Neural cell (in vitro differentiated cells): ENCODE data around the gene GRK3. TPM values are rescaled to one million over a fixed set of nuclear protein-coding genes. Genes with fewer than 3 reads are reported as not detected.

Experiments
- H2AFZ ChIP-seq: fragments of 200-600, 300-800 bp; sonication (generic), shearing (Covaris generic); 2 replicates; pipeline ENCODE4 v1.6.0; 2014; ENCODE audit warnings: low read depth, mild to moderate bottlenecking, antibody characterized with exemption, low read length, moderate library complexity
- H3F3A ChIP-seq: fragments of 200-600 bp; shearing (Covaris generic); 2 replicates; pipeline ENCODE4 v1.6.1; 2016; ENCODE audit warnings: mild to moderate bottlenecking, moderate library complexity, mixed read lengths, antibody characterized with exemption, low read length; ENCODE audit not compliant: insufficient read depth, poor library complexity, severe bottlenecking
- H3K27ac ChIP-seq: fragments of 200-600, 300-800 bp; sonication (generic), shearing (Covaris generic); 2 replicates; pipeline ENCODE4 v1.5.1; 2014; ENCODE audit warnings: mild to moderate bottlenecking, low read length, moderate library complexity
- H3K27me3 ChIP-seq: fragments of 300-800, 200-600 bp; sonication (generic), shearing (Covaris generic); 2 replicates; pipeline ENCODE4 v1.6.0; 2014; ENCODE audit warnings: mild to moderate bottlenecking, low read depth, low read length, moderate library complexity; ENCODE audit not compliant: insufficient read depth
- H3K36me3 ChIP-seq: fragments of 300-800, 200-600 bp; sonication (generic), shearing (Covaris generic); 2 replicates; pipeline ENCODE4 v1.5.1; 2014; ENCODE audit warnings: mild to moderate bottlenecking, antibody characterized with exemption, low read length, moderate library complexity; ENCODE audit not compliant: insufficient read depth
- H3K4me2 ChIP-seq: fragments of 300-800, 200-600 bp; sonication (generic), shearing (Covaris generic); 2 replicates; pipeline ENCODE4 v1.6.0; 2014; ENCODE audit warnings: mild to moderate bottlenecking, low read length
- H3K4me3 ChIP-seq: fragments of 300-800, 200-600 bp; sonication (generic), shearing (Covaris generic); 2 replicates; pipeline ENCODE4 v1.5.1; 2014; ENCODE audit warnings: mild to moderate bottlenecking, low read length, moderate library complexity
- H3K79me2 ChIP-seq: fragments of 200-600 bp; shearing (Covaris generic); replicated peaks from 2 replicates; pipeline ENCODE4 v1.6.0; 2014; ENCODE audit warnings: mild to moderate bottlenecking, low read length, moderate library complexity; ENCODE audit not compliant: insufficient read depth
- H3K9ac ChIP-seq: fragments of 300-800, 200-600 bp; sonication (generic), shearing (Covaris generic); 2 replicates; pipeline ENCODE4 v1.6.1; 2016; ENCODE audit warnings: mild to moderate bottlenecking, low read length, mixed read lengths
- H3K9me2 ChIP-seq: fragments of 200-600 bp; shearing (Covaris generic); 2 replicates; pipeline ENCODE4 v1.6.1; 2016; ENCODE audit warnings: mild to moderate bottlenecking, low read length, mixed read lengths; ENCODE audit not compliant: insufficient read depth
- H3K9me3 ChIP-seq: fragments of 200-600, 300-800 bp; sonication (generic), shearing (Covaris generic); 2 replicates; pipeline ENCODE4 v1.6.1; 2016; ENCODE audit warnings: mild to moderate bottlenecking, mixed run types, low read length, moderate library complexity, mixed read lengths
- H4K20me1 ChIP-seq: fragments of 200-600 bp; shearing (Covaris generic); 2 replicates; pipeline ENCODE4 v1.6.1; 2016; ENCODE audit warnings: mild to moderate bottlenecking, mixed run types; ENCODE audit not compliant: insufficient read depth
- EP300 ChIP-seq: fragments of 450-650 bp; conservative IDR thresholded peaks from 2 replicates; pipeline ENCODE4 v1.6.1; 2014; ENCODE audit warnings: antibody characterized with exemption, mild to moderate bottlenecking, moderate library complexity; ENCODE audit not compliant: poor library complexity, severe bottlenecking
- EZH2 ChIP-seq: fragments of 200-600, 300-800 bp; shearing (Covaris generic), sonication (generic); IDR thresholded peaks from 2 replicates; pipeline ENCODE4 v1.6.1; 2014; ENCODE audit warnings: antibody characterized with exemption, low read length, borderline replicate concordance, mild to moderate bottlenecking; ENCODE audit not compliant: insufficient read depth, poor library complexity, severe bottlenecking
- MXI1 ChIP-seq: fragments of 450-650 bp; conservative IDR thresholded peaks from 2 replicates; pipeline ENCODE4 v1.6.1; 2014; ENCODE audit warnings: antibody characterized with exemption, mild to moderate bottlenecking; ENCODE audit not compliant: poor library complexity, severe bottlenecking
- POLR2AphosphoS5 ChIP-seq: IDR thresholded peaks from 2 replicates; pipeline ENCODE4 v1.6.1; 2012
- RAD21 ChIP-seq: fragments of 450-650 bp; conservative IDR thresholded peaks from 2 replicates; pipeline ENCODE4 v1.6.1; 2014; ENCODE audit warnings: antibody characterized with exemption, mild to moderate bottlenecking, moderate library complexity
- SMC3 ChIP-seq: fragments of 450-650 bp; conservative IDR thresholded peaks from 2 replicates; pipeline ENCODE4 v1.6.1; 2014; ENCODE audit warnings: antibody characterized with exemption, mild to moderate bottlenecking, moderate library complexity; ENCODE audit not compliant: poor library complexity
- TAF1 ChIP-seq: IDR thresholded peaks from 2 replicates; pipeline ENCODE4 v1.6.1; 2012; ENCODE audit warnings: low read depth
- polyA plus RNA-seq: library from polyadenylated mRNA; depleted of rRNA; stranded (reverse); fragments of >200 nt; gene quantifications from 2 replicates; pipeline ENCODE4 v1.2.3, GENCODE V29; 2014
- TF ChIP-seq, protein P1 (sequence below): IDR thresholded peaks from 2 replicates; pipeline ENCODE4 v1.6.1; 2012; ENCODE audit warnings: borderline replicate concordance
- TF ChIP-seq, protein P2 (sequence below): fragments of 450-650 bp; IDR thresholded peaks from 2 replicates; pipeline ENCODE4 v1.5.1; 2014; ENCODE audit warnings: antibody characterized with exemption, mild to moderate bottlenecking, moderate library complexity; ENCODE audit not compliant: poor library complexity, severe bottlenecking

GRK3 gene
- polyA plus RNA-seq, 1 donor from 2014 or later: 9.8 TPM

DNA sequence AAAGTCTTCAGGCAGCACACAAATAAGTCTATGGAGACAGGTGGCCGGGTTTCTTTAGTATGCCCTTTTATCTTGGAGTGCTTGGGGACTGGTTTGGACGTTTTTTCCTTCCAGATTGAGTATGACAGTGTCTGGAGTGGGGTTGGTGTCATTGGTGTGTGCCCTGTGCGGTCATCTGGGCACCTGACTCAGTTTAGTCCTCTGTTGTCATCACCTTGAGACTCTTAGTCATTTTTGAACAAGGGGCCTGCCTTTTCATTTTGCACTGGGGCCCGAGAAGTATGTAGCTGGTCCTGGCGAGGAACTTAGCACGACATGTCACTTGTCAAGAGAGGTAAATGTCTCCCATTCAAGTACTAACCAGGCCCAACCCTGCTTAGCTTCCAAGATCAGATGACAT lies 150.3 kb downstream of the GRK3 start:
- Histone ChIP-seq H3K4me3 (no peak overlapping the region), H3K4me2 (no peak overlapping the region), H3K27me3 (no peaks in the 10 kb centered on the region), H3K27ac (no peak overlapping the region), H4K20me1 (no peaks in the 10 kb centered on the region), H3K36me3 (no peaks in the 10 kb centered on the region), H3K9ac (no peak overlapping the region), H3F3A (no peaks in the 10 kb centered on the region), H3K79me2 (no peaks in the 10 kb centered on the region), H2AFZ (no peak overlapping the region), H3K9me3 (no peaks in the 10 kb centered on the region), H3K9me2 (no peaks in the 10 kb centered on the region)
- TF ChIP-seq, protein P1, sequence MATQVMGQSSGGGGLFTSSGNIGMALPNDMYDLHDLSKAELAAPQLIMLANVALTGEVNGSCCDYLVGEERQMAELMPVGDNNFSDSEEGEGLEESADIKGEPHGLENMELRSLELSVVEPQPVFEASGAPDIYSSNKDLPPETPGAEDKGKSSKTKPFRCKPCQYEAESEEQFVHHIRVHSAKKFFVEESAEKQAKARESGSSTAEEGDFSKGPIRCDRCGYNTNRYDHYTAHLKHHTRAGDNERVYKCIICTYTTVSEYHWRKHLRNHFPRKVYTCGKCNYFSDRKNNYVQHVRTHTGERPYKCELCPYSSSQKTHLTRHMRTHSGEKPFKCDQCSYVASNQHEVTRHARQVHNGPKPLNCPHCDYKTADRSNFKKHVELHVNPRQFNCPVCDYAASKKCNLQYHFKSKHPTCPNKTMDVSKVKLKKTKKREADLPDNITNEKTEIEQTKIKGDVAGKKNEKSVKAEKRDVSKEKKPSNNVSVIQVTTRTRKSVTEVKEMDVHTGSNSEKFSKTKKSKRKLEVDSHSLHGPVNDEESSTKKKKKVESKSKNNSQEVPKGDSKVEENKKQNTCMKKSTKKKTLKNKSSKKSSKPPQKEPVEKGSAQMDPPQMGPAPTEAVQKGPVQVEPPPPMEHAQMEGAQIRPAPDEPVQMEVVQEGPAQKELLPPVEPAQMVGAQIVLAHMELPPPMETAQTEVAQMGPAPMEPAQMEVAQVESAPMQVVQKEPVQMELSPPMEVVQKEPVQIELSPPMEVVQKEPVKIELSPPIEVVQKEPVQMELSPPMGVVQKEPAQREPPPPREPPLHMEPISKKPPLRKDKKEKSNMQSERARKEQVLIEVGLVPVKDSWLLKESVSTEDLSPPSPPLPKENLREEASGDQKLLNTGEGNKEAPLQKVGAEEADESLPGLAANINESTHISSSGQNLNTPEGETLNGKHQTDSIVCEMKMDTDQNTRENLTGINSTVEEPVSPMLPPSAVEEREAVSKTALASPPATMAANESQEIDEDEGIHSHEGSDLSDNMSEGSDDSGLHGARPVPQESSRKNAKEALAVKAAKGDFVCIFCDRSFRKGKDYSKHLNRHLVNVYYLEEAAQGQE: no peak

DNA sequence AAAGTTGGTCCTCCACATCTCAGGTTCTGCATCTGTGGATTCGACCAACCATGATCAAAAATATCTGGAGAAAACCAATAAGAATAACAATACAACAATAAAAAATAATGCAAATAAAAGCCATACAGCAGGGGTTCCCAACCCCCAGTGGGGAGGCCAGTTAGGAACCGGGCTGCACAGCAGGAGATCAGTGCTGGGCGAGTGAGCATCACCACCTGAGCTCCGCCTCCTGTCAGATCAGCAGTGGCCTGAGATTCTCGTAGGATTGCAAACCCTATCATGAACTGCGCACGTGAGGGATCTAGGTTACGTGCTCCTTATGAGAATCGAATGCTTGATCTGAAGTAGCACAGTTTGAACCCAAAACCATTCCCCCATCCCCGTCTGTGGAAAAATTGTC lies 152.2 kb downstream of the GRK3 start:
- Histone ChIP-seq H3K9me3 (no peaks in the 10 kb centered on the region), H3K9ac (no peak overlapping the region), H3F3A (no peaks in the 10 kb centered on the region), H3K27me3 (no peaks in the 10 kb centered on the region), H3K9me2 (no peaks in the 10 kb centered on the region), H3K4me2 (no peak overlapping the region), H3K4me3 (no peak overlapping the region), H4K20me1 (no peaks in the 10 kb centered on the region), H3K27ac (no peak overlapping the region), H3K36me3 (no peaks in the 10 kb centered on the region), H2AFZ (no peak overlapping the region), H3K79me2 (no peaks in the 10 kb centered on the region)
- TF ChIP-seq RAD21: no peak
- TF ChIP-seq SMC3: no peak
- TF ChIP-seq, protein P2, sequence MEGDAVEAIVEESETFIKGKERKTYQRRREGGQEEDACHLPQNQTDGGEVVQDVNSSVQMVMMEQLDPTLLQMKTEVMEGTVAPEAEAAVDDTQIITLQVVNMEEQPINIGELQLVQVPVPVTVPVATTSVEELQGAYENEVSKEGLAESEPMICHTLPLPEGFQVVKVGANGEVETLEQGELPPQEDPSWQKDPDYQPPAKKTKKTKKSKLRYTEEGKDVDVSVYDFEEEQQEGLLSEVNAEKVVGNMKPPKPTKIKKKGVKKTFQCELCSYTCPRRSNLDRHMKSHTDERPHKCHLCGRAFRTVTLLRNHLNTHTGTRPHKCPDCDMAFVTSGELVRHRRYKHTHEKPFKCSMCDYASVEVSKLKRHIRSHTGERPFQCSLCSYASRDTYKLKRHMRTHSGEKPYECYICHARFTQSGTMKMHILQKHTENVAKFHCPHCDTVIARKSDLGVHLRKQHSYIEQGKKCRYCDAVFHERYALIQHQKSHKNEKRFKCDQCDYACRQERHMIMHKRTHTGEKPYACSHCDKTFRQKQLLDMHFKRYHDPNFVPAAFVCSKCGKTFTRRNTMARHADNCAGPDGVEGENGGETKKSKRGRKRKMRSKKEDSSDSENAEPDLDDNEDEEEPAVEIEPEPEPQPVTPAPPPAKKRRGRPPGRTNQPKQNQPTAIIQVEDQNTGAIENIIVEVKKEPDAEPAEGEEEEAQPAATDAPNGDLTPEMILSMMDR: no peak
- TF ChIP-seq EP300: no peak
- no peak for TF ChIP-seq POLR2AphosphoS5
- TF ChIP-seq MXI1: no peak
- no peak for TF ChIP-seq EZH2
- TF ChIP-seq, protein P1: no peak
- TF ChIP-seq TAF1: no peak
